ENCODE data around the gene ASPG. TPM values are rescaled to one million over a fixed set of nuclear protein-coding genes. Genes with fewer than 3 reads are reported as not detected.

The ASPG gene
- total RNA-seq, 4 donors from 2014 or later: 12.2 to 78.2 (median 40.8) TPM

DNA sequence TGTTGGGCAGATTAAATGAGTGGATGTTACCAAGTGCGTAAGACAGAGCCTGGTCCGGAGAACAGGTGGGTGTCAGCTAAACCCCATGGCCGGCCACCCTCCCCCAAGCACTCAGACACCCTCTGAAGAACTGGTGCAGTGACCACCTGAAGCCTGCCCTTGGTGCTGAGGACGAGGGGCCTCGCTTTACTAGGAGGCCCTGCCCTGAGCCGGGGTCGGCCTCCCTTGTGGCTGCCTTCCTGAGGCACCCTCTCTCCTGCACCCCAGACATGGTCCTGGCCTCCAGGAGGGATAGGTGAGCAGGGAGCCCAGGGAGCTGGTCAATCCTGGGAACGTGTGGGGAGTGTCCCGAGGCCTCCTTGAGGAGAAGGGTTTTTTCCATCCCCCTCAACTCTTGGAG, 48.0 kb downstream of the ASPG start:
- H3K4me3 ChIP-seq: no peak overlapping the region
- H3K9me3 ChIP-seq: peaks cover 0 to 17% (median 11%) of the 10 kb centered on the region in 3 donors
- WGBS, 2 donors: 77 to 80% methylated on average over 3 to 6 of the region's 9 CpGs
- no peak for DNase-seq
- no peak overlapping the region for H3K27ac ChIP-seq
- no peaks in the 10 kb centered on the region for H3K36me3 ChIP-seq
- TF ChIP-seq, protein P1, sequence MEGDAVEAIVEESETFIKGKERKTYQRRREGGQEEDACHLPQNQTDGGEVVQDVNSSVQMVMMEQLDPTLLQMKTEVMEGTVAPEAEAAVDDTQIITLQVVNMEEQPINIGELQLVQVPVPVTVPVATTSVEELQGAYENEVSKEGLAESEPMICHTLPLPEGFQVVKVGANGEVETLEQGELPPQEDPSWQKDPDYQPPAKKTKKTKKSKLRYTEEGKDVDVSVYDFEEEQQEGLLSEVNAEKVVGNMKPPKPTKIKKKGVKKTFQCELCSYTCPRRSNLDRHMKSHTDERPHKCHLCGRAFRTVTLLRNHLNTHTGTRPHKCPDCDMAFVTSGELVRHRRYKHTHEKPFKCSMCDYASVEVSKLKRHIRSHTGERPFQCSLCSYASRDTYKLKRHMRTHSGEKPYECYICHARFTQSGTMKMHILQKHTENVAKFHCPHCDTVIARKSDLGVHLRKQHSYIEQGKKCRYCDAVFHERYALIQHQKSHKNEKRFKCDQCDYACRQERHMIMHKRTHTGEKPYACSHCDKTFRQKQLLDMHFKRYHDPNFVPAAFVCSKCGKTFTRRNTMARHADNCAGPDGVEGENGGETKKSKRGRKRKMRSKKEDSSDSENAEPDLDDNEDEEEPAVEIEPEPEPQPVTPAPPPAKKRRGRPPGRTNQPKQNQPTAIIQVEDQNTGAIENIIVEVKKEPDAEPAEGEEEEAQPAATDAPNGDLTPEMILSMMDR (IDR thresholded peaks at IDR 0.05): no peak
- no peak for TF ChIP-seq POLR2A (IDR thresholded peaks at IDR 0.05)
- H3K4me1 ChIP-seq: peaks cover 18 to 37% (median 26%) of the 10 kb centered on the region in 3 donors
- intact Hi-C loops (cut with DNase I): loop anchor here (5.0 kb wide), 2 partner anchors 41 to 56 kb away; no protein-coding TSS in a partner anchor
- H3K27me3 ChIP-seq: peaks cover 13 to 88% (median 20%) of the 10 kb centered on the region in 4 donors

DNA sequence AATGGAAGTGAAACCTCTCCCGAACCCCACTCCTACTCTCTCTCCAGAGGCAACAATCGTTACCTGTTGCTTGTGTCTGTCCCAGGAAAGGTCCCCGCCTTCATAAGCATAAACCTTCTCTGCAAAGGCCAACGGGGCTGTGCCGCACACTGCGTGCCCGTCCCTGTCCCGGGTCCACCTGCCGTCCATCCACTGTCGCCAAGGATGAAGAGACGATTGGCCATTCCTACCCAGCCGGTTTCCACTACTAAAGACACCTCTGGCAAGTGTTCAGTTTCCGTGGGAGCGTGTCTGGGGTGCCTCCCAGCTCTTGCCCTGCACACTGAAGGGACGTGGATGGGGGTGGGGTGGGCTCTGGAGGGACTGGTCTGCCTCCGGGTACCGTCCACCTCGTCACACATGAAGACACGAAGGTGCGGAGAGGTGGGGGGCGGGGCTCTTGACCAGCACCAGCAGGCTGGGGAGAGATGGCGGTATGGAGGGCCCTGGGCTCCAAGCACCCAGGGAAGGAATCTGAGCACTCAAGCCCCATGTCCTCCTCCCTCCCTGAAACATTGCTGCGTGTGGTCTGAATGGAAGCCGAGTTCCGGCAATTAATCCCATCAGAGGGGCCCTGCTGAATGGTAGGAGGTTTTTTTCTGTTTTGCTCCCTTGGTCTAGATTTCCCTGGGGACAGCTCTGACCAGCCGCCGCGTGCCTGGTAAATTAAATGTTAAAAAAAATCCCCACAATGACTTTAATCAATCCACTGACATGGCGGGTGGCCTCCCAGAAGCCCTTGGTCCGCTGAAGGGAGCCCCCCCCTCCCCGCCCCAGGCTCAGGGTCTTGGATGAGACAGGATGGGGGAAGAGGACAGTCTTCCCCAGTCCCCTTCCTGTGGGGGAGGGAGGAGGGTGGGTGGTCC, 48.8 kb downstream of the ASPG start:
- Histone ChIP-seq H3K4me1 (peaks cover 18 to 45% (median 31%) of the 10 kb centered on the region in 3 donors), H3K27me3 (peaks cover 13 to 96% (median 21%) of the 10 kb centered on the region in 4 donors), H3K36me3 (no peaks in the 10 kb centered on the region), H3K9me3 (peaks cover 0 to 10% (median 10%) of the 10 kb centered on the region in 3 donors), H3K27ac (no peak overlapping the region), H3K4me3 (no peak overlapping the region)
- TF ChIP-seq, protein P1 (IDR thresholded peaks at IDR 0.05): no peak
- TF ChIP-seq POLR2A (IDR thresholded peaks at IDR 0.05): no peak
- intact Hi-C loops (cut with DNase I): loop anchor here (5.0 kb wide), 2 partner anchors 42 to 57 kb away; no protein-coding TSS in a partner anchor
- WGBS, 2 donors: 40% methylated on average over 10 to 12 of the region's 31 CpGs
- no peak for DNase-seq

- no peak overlapping the region for H3K27ac ChIP-seq
- peaks cover 18 to 55% (median 31%) of the 10 kb centered on the region in 3 donors for H3K4me1 ChIP-seq
- no peak for DNase-seq
- peaks cover 13 to 100% (median 23%) of the 10 kb centered on the region in 4 donors for H3K27me3 ChIP-seq
- H3K36me3 ChIP-seq: no peaks in the 10 kb centered on the region
- H3K4me3 ChIP-seq: no peak overlapping the region
- 3 to 20% methylated on average over 5 to 21 of the region's 47 CpGs for WGBS, 2 donors
- peaks cover 0 to under 1% (median 0%) of the 10 kb centered on the region in 3 donors for H3K9me3 ChIP-seq
- intact Hi-C loops (cut with DNase I): loop anchor here (5.0 kb wide), 1 partner anchor 427 kb away; no protein-coding TSS in a partner anchor
- TF ChIP-seq, protein P1 (IDR thresholded peaks at IDR 0.05): no peak
- no peak for TF ChIP-seq POLR2A (IDR thresholded peaks at IDR 0.05)
Observed at GRCh38 chr14:104135121-104135903, 49.8 kb downstream of the ASPG start.

DNA sequence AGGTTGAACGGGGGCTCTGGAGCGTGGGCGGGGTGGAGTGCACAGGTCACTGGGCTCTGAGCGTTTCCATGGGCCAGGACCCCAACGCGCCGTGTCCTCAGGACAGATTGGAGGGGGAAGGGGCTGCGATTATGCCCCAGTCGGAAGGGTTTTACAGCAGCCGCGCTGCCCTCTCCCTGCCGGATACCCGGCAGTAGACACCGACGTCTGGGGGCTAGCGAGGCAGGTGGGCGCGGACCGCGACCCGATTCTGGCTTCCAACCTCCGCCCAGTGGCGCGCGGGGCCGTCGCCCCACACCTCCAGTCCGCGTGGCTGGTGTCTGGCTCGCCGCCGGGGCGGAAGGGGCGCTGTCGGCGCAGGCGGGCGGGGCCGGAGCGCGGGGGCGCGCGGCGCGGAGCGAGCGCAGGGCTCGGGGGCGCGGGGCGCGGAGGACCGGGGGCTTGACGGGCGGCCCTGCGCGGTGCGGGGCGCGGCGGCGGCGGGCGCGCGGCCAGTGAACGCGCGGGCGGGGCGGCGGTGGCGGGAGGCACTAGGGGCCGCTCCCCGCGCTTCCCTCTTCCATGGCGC, 50.5 kb downstream of the ASPG start:
- WGBS, 2 donors: no CpG with 5 or more reads among the region's 78 CpGs
- DNase-seq: no peak
- Histone ChIP-seq H3K27me3 (peaks cover 13 to 100% (median 23%) of the 10 kb centered on the region in 4 donors), H3K9me3 (no peaks in the 10 kb centered on the region), H3K4me3 (peak overlapping the region in 2 of 4 donors; percentile 31 to 67), H3K36me3 (no peaks in the 10 kb centered on the region), H3K4me1 (peaks cover 18 to 56% (median 31%) of the 10 kb centered on the region in 3 donors), H3K27ac (no peak overlapping the region)
- intact Hi-C loops (cut with DNase I): loop anchor here (5.0 kb wide), 1 partner anchor 426 kb away; no protein-coding TSS in a partner anchor
- no peak for TF ChIP-seq POLR2A (IDR thresholded peaks at IDR 0.05)
- TF ChIP-seq, protein P1 (IDR thresholded peaks at IDR 0.05): no peak

All from esophagus squamous epithelium (tissue), 5 donors.